Ishikawa (cell line): Measurements from ENCODE around the gene RFC4.

Source experiments
- CREB1 ChIP-seq: IDR thresholded peaks from 2 replicates; pipeline ENCODE4 v1.6.1; 2012; ENCODE audit warnings: low read depth
- NFIC ChIP-seq: IDR thresholded peaks from 2 replicates; pipeline ENCODE4 v1.6.1; 2012
- RAD21 ChIP-seq: IDR thresholded peaks from 2 replicates; pipeline ENCODE4 v1.6.1; 2012; ENCODE audit warnings: low read depth
- TAF1 ChIP-seq: IDR thresholded peaks from 2 replicates; pipeline ENCODE4 v1.6.1; 2012; ENCODE audit warnings: low read depth, mild to moderate bottlenecking
- YY1 ChIP-seq: IDR thresholded peaks from 2 replicates; pipeline ENCODE4 v1.6.1; 2012; ENCODE audit warnings: low read depth
- TF ChIP-seq, protein P1 (sequence below): IDR thresholded peaks from 2 replicates; pipeline ENCODE4 v1.6.1; 2012
- TF ChIP-seq, protein P2 (sequence below): IDR thresholded peaks from 2 replicates; pipeline ENCODE4 v1.6.1; 2012
- TF ChIP-seq, protein P3 (sequence below): IDR thresholded peaks from 2 replicates; pipeline ENCODE4 v1.6.1; 2012; ENCODE audit warnings: low read depth, mild to moderate bottlenecking

DNA sequence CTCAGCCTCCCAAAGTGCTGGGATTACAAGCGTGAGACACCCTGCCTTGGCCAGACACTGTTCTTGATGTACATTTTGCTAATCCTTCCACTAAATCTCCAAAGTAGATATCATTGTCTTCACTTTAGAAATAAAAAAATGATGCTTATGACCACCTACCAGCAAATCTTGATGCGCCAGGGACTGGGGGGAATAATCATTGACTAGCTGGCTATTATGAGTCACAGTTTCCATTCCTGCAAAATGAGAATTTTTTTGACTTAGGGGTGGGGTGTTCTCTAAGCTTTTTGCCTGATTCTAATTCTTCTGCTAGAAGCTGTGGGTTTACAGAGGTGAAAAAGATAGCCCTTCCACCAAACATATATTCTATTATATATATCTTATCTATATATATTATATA is 17.1 kb upstream of the RFC4 start:
- TF ChIP-seq, protein P1, sequence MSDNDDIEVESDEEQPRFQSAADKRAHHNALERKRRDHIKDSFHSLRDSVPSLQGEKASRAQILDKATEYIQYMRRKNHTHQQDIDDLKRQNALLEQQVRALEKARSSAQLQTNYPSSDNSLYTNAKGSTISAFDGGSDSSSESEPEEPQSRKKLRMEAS = no peak
- TF ChIP-seq YY1 (no peak), NFIC (no peak), CREB1 (no peak), RAD21 (no peak), TAF1 (no peak)
- TF ChIP-seq, protein P2, sequence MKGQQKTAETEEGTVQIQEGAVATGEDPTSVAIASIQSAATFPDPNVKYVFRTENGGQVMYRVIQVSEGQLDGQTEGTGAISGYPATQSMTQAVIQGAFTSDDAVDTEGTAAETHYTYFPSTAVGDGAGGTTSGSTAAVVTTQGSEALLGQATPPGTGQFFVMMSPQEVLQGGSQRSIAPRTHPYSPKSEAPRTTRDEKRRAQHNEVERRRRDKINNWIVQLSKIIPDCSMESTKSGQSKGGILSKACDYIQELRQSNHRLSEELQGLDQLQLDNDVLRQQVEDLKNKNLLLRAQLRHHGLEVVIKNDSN = no peak
- TF ChIP-seq, protein P3, sequence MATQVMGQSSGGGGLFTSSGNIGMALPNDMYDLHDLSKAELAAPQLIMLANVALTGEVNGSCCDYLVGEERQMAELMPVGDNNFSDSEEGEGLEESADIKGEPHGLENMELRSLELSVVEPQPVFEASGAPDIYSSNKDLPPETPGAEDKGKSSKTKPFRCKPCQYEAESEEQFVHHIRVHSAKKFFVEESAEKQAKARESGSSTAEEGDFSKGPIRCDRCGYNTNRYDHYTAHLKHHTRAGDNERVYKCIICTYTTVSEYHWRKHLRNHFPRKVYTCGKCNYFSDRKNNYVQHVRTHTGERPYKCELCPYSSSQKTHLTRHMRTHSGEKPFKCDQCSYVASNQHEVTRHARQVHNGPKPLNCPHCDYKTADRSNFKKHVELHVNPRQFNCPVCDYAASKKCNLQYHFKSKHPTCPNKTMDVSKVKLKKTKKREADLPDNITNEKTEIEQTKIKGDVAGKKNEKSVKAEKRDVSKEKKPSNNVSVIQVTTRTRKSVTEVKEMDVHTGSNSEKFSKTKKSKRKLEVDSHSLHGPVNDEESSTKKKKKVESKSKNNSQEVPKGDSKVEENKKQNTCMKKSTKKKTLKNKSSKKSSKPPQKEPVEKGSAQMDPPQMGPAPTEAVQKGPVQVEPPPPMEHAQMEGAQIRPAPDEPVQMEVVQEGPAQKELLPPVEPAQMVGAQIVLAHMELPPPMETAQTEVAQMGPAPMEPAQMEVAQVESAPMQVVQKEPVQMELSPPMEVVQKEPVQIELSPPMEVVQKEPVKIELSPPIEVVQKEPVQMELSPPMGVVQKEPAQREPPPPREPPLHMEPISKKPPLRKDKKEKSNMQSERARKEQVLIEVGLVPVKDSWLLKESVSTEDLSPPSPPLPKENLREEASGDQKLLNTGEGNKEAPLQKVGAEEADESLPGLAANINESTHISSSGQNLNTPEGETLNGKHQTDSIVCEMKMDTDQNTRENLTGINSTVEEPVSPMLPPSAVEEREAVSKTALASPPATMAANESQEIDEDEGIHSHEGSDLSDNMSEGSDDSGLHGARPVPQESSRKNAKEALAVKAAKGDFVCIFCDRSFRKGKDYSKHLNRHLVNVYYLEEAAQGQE = no peak
